Embryonic facial prominence (tissue), 1 donor: ENCODE results near the gene LRIG1.

Experiments used
- DNase-seq: peaks from one replicate; pipeline ENCODE4 v3.0.0-alpha.2; 2016; ENCODE audit errors: extremely low spot score

The LRIG1 gene

DNA sequence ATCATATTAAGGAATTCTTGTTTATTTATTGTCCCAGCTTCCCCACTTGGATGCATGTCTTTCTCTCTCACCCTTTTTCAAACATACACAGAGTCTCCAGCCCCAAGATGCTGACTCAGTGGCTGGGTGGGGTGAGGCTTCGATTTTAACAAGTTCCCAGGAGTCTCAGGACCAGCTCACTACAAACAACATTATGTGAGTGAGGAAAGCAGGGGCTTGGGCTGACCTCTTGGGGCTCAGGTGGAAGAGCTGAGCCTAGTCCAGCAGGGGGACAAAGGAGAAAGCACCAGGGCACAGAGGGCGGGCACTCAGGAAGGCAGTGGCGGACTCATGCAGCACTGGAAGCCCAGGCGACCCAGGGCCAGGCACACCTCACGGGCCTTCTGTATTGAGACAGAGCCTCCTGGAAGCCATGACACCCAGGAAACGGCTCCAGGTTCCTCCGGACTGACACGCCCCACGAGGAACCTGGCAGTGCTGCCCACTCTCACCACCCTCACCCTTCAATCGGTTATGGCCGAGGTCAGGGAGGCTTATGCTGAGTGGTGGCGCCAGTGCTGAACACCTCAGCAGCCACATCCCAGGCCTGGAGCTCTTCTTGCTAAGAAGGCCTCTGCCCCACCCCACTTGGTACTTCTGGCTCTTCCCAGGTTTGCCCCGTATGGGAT lies 97.4 kb downstream of the LRIG1 start:
- no peak for DNase-seq

DNA sequence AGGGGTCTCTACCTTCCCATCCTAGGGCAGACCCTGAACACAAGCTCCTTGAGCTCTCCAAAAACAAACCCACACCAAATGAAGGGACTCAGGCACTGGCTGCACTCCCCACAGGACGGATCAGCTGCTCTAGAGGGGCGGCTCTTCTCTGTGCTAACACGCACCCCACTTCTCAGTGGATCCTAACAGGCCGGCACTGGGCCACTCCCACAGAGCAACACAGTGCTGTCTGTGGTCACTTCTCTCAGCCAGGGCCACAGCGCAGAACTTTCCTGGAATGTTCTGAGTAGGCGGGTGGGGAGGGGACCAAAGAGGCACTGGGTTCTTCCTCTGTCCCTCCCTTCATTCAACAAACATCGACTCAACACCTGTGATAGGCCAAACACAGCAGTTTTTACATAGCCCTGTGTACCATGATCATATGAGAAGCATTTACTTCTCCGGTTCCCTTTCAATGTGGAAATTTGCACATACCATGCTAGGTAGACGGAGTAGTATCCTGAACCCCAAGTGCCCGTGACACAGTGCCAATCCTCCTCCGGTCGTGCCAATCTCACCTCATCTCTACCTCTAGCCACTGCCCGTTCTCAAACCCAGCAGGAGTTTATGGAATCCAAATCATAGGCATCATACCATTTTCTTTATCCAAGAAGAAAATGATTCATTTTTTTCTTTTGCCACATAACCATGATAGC lies 98.1 kb downstream of the LRIG1 start:
- DNase-seq = no peak

DNA sequence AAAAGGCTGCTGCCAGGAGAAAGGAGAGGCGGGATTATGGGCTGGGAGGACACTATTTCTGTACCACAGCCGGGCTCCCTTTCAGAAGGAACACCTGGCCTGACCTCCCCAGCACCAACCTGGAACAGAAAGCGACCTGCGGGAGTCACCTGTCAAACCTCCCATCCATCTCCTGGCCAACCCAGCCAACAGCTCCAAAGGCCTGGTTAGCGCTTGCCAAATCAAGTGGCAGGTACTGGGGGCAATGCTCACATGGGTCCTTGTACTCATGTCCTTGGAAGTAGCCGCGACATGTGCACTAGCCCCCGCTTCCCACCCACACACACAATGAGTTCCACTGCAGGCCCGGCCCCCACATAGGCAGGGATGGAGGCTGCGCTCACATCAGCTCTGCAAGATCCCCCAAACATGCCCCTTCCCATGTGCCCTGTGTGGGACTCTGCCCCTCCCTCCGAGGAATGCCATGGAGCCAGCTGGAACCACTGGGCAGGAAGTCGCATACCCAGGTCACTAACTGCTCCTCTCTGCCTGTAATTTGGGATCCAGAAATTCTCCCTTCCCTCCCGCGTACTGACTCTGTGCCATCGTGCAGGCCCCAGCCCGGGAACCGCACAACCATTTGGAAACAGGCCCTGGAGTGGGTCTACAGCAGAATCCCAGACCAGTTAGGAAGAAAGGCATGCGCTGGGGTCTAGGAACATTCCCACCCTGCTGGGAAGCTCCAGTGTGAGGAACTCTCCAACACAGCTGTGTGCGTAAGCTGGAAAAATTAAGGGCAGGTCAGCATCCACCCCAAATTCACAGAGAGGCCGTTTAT lies 98.9 kb downstream of the LRIG1 start:
- DNase-seq = no peak

DNA sequence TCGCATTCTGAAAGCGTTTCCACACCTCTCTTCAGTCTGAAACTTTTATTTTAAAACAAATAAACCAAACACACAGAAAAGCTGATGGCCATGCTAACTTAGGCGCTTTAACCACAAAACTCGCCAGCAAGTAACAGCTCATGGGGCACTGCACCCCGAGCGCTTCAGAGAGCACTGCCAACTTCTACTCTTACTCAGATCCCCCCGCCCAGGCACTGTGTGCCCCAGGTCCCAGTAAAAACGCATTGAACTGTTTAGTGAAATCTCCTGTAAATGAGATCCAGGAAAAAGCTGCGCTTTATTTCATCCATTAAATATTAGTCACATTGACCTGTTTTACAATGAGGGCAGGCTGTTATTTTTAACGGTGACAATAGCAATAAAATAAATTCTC lies 99.7 kb downstream of the LRIG1 start:
- DNase-seq = no peak

DNA sequence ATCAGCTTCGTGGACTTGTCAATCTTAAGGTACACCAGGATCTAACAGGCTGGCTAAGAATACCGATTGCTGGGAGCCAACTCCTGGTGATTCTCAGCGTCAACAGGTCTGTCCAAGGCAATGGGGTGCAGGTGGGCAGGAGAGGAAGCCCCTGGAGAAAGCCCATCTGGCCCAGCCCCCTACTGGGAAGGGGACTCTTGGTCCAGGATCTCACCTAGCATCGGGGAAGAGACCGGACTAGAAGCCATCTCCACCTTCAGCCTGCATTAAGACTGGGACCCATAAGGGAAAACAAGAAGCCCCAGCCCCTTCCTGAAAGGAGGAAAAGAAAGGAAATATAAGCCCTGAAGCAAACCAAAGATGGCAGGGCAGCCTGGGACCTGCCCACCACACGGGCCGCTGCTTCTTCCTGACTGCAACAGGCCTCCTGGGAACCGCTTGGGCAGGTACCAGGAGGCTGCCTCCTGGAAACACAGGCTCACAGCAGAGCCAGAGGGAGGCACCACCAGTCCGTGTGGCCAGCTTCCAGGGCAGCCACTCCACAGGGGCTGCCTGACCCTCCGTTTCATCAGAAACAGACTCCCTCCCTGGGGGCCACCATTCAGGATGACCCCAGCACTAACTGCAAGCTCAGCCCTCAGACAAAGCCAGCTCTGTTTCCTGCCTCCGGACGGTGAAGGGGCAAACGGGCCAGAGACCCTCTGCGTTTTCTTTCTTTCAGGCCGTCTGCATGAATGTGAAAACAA lies 100.2 kb downstream of the LRIG1 start:
- no peak for DNase-seq

DNA sequence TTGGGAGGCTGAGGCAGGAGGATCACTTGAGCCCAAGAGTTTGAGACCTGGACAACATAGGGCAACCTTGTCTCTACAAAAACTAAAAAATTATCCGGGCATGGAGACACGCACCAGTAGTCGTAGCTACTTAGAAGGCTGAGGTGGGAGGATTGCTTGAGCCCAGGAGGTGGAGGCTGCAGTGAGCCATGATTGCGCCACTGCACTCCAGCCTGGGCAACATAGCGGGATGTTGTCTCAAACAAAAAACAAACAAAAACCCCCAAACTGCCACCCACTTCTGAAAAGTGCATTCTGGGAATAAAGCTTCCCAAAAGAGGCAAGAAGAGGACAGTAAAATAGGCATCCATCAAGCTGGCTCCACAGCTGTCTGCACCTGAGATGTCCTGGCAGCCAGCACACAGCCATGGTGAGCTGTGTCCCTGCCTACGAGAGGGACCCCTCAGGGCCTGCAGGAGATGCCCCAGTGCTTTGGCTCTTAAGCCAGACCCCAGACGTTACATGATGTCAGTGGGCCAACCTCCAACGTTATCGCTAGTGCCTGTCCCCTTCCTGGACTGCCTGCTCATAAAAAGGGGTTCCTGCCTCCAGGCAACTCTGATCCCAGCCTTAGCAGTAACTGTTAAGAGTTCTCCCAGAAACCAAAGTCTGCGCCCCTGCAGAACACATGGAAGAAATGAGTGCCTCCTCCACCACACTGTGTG lies 101.1 kb downstream of the LRIG1 start:
- no peak for DNase-seq

DNA sequence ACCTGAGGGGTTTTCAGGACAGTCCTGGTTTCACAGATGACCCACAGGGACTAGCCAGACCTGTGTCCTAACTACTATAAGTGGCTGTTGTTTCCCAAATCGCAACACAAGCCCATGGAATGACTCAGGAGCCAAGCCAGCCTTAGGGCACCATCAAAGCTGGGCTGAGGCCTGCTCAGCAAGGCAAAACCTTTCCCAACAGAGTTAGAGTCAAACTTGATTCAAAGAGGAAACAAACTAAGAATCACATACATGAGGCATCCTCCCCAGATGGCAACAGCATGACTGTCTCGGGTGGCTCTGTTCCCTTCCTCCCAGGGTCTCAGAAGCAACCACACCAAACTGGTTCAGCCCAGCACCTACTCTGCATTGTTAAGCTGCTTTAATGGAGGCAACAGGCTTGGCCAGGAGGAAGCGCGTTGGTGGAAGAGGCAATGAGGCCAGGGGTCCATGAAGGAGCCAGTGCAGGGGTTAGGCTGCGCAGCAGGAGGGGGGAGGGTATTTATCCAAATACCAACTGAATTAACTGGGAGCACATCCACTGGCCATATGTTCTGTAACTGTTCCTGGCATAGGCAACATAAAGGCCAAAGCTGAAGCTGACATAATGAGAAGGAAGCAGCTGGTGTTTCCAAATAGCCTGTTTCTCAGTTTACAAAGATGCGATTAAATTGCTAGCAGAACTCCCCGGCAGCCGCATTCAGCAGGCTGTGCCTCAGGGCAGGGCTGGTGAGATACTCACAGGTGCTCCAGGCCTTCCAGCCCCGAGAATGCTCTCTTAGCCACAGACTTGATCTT lies 102.4 kb downstream of the LRIG1 start:
- DNase-seq = no peak

DNA sequence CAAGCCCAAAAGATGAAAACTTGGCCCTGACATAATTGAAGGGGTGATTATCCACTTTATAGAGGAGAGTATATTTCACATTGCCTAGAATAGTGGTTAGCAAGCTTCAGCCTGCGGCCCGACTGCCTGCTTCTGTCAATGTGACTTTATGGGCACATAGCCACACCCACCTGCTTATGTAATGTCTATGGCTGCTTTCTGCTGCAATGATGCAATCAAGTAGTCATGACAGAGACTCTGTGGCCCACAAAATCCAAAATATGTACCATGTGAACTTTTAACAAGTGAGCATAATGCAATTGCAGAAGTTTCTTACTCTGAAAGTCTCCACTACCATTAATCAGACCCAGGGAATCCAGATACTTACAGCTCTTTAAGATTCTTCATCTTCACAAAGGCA lies 103.1 kb downstream of the LRIG1 start:
- no peak for DNase-seq

DNA sequence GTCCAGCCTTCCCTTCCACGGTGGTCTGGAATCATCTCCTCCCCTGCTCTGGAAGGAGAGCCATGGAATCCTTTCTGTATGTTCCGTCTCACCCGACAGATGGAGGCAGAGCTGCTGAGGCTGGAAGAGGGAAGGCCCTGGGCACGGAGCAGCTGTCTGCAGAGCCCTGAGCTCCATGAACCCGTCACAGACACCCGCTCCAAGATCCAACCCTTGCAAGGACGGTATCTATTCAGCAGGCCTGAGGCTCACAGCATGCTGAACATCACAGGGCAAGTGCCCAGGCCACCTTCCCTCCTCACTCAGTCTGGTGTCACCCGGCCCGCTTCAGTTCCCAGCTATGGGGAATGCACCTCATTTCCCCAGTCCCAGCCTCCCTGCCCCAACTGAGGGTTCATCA lies 103.9 kb downstream of the LRIG1 start:
- no peak for DNase-seq

DNA sequence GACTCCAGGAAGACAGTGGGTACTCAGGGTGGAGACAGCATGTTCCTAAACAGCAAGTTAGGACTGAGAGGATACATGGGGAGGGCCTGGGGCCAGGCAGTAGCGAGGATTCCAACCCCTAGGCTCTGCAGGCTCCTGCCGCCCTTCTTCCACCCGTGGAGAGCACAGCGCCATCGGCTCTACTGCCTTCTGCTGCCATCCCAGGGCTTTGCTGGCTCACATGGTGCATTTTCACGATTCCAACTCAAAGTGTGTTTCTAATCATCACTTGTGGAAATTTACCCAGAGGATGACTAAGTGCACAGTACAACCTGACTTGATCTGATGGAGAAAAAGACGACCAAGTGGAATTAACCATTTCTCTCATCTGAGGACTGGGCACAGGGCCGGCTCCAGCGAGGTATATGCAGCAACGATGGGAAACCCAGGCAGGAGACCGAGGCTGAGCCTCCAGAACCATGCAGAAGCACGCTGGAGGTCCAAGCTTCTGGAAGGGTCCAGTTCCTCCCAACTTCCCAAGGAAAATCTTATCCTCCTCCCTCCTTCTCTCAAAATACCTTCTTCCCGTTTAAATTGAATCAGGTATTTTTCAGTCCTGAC lies 104.6 kb downstream of the LRIG1 start:
- no peak for DNase-seq

DNA sequence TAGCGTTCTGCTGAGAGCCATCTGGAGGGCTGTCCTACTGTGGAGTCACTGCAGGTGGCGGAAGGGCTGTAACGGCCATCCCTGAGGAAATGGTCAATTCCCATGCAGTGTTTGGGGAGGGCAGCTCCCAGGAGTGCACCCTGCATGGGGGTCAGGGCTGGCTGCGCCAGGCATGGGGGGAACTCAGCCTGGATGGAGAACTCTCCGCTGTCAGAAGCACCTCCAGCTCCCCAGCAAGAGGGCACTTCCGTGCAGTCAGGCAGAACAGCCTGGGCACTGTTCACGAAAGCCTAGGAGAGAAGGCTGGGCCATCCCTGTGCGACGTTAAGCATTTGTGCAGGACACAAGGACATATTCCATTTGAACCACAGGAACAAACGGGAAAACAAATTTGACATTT lies 105.2 kb downstream of the LRIG1 start:
- DNase-seq = no peak

DNA sequence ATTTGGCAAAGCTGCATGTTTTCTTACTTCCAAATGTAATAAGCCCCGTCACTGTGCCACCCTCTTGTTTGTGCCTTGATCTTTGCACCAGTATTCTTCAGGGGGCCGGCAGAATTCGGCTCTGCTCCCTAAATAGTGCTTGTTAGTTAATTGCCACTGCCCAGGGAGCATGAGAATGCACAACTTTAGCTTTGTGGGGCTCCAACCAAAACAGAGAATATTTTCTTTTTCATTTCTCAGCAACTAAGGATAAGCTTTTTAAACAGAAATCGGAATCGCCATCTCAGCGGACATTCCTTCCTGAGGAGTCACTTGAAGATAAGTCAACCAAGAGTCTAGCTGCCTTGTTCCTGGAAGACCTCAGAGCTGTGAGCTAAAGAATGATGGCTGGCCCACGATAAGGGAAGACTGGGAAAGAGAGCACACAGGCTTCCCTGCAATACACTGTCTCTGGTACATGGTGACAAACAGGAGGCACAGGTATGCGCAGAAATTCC lies 106.0 kb downstream of the LRIG1 start:
- no peak for DNase-seq

DNA sequence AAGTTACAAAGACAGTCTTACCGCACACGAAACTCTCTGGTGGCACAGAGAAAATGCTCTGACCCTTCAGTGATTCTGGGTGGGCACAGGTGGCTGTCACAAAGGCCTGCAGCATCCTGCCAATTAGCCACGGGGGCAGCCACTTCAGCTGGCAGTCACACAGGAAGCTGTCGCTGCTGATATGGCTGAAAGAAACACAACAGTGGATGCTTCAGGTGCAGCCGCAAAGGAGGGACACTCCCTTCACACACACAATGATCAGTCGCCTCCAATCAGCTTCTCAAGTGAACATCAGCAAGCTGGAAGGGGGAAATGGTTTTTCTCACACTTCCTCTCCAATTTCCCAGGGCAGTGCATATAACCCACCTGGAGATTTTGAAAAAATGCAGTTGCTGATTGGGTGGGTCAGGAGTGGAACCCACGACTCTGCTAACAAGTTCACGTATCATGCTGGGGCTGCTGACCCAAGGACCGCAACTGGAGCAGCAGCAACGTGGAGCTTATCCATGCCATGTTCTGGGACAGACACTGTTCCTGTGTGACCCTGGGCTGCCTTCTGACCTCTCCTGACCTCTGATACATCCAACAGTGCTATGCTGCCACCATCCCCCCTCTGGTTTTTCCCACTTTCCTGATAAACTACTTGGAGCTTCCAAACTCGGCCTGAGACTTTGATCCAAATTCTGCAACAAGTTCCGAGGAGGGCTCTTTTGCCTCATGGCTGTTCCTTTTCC lies 106.6 kb downstream of the LRIG1 start:
- no peak for DNase-seq

DNA sequence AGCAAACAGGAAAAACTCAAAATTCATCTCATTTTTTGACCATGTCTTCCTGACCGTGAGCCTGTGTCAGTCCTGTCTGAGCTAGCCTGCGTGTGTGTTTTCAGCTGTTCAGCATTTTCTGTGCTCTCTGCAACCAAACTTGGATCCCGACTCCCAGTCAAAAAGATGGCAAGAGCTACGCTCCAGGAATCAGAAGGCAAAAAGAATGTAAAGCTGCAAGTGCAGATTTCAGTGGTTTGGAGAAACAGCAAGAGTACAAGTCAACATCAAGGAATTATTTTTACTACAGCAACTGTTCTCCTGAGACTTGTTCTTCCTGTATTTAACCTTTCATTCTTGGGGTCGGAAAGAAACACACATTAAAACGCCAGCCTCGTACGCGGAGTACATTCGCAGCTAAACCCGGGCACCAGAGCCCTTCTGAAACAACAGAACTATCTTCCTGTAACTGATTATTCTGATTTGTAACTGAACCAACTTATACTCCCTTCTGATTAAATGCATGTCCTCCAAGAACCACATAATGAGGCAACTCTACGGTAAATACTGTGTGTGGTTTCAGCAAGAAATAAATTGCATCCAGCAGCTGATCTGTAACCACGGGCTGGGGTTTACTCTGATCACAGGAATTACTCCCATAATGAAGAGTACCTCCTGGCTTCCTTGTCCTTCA lies 107.4 kb downstream of the LRIG1 start:
- DNase-seq = peak; percentile 49

DNA sequence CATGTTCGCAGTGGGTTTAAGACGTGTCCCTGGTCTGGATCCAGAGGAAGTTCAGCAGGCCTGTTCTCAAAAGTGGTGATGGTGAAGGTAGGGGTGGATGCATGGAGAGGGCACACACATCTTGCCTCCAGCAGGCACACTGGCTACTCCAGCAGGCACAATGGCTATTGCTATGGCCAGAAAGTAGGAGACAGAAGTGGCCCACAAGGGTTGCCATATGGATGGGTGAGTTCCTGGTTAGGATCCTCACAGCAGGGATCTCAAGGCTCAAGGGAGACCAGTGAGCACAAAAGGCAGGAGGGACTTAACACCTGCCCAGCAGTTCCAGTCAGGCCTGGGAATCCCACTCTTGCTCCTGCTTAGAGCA lies 107.9 kb downstream of the LRIG1 start:
- DNase-seq = no peak

DNA sequence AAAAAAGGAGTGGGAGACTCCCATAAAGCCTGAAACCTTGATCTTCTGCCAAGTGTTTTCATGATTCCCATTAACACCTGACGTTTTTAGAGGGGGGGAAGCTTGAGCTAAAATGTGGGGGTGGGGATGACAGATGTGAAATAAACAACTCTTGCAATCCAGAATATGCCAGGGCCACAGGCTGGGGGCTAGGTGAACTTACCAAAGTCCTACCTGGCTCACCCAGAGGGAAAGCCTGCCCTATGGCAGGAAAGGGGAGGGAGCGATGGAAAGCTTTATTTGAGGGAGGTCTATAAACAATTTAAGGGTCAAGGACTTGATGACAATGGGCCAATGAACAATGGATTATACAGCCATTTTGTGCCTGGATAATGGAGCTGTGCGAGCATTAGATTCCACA lies 108.3 kb downstream of the LRIG1 start:
- no peak for DNase-seq

DNA sequence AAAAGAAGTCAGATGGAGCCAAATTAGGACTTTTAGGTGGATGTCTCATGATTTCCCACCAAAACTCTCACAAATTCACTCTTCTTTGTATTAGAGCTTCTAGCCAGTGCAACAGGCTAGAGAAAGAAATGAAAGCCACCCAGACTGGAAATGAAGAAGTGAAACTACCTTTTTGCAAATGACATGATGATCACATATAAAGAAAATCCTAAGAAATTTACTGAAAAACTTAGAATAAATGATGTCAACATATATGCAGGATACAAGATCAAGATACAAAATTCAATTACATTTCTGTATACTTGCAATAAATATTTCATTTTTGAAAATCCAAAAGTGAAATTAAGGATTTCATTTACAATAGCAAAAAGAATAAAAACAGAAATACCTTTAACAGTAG lies 110.8 kb downstream of the LRIG1 start:
- no peak for DNase-seq

DNA sequence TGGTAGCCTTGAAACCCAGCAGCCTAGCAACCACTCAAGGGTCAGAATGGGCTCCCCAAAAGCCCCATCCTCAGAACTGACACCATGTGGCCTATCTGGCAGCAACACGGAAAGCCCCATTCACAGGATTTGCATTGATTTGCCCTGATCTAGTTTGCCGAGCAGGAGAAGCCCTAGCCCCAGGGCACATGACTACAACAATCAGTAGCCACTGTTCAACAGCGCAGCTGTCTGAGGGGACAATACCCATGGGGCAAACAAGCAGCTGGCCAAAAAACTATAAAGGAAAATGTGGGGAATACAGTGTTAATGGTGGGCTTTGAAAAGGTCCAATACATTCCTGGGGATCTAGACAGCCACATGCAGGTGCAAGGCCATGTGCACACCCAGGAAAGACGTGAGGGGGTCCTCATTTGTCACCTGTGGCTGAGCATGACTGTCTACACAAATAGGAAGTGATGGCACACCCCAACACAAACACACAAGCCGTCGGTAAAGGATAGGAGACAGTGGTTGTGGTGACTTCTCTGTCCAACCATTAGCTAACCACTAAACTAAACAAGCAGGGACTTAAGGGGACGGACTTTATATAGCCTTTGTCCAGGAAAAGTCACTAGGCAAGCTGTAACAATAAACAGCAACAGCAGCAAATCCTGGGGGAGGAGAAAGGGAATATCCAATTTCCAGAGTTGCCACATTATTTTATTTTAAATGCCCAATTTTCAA lies 113.7 kb downstream of the LRIG1 start:
- no peak for DNase-seq
